Vagina (tissue), 2 donors: ENCODE results near the gene SMAD1. TPM values are rescaled to one million over a fixed set of nuclear protein-coding genes. Genes with fewer than 3 reads are reported as not detected.

Source experiments
- DNase-seq, 2 donors: peaks; one replicate each; pipeline ENCODE4 v3.0.0-alpha.2; 2017; ENCODE audit errors: extremely low spot score in 2 of 2
- H3K27ac ChIP-seq: fragments of 200-600 bp; sonication (generic); one replicate; pipeline ENCODE4 v1.5.1; 2019
- H3K27me3 ChIP-seq: fragments of 200-600 bp; sonication (generic); one replicate; pipeline ENCODE4 v1.5.1; 2019
- H3K36me3 ChIP-seq, 2 donors: fragments of 200-600 bp; sonication (generic); one replicate each; pipeline ENCODE4 v1.5.1; 2017 to 2019
- H3K4me1 ChIP-seq: fragments of 200-600 bp; sonication (generic); one replicate; pipeline ENCODE4 v1.5.1; 2019
- H3K4me3 ChIP-seq, 2 donors: fragments of 200-600 bp; sonication (generic); 1 replicate in 1 of 2; 2 replicates in 1 of 2; pipeline ENCODE4 v1.5.1; 2016 to 2019
- H3K9me3 ChIP-seq: fragments of 200-600 bp; sonication (generic); one replicate; pipeline ENCODE4 v1.5.1; 2019
- CTCF ChIP-seq, 3 experiments: fragments of 450-650 bp in 2 of 3; fragments of 200-600 bp in 1 of 3; sonication (generic) in 1 of 3; IDR thresholded peaks; one replicate each; pipeline ENCODE4 v1.5.1; 2017 to 2019; ENCODE audit warnings: antibody characterized with exemption in 3 of 3, mild to moderate bottlenecking in 2 of 3, moderate library complexity in 2 of 3
- POLR2A ChIP-seq, 2 donors: fragments of 450-650 bp; IDR thresholded peaks; one replicate each; pipeline ENCODE4 v1.6.1; 2017; ENCODE audit warnings: antibody characterized with exemption in 2 of 2, mild to moderate bottlenecking in 2 of 2, moderate library complexity in 2 of 2
- POLR2AphosphoS5 ChIP-seq, 2 donors: sonication (generic); formaldehyde crosslinking; IDR thresholded peaks; one replicate each; pipeline ENCODE4 v1.9.0; 2017; ENCODE audit warnings: antibody characterized with exemption in 2 of 2, mild to moderate bottlenecking in 2 of 2, low read depth in 1 of 2; ENCODE audit not compliant: insufficient read depth in 1 of 2
- intact Hi-C: fragments of 100-400 bp; cut with DNase I; formaldehyde crosslinking; loops from one replicate; pipeline ENCODE4 v1.15.1; 2023
- total RNA-seq: library from RNA; depleted of rRNA; stranded (reverse); fragments of >200 nt; gene quantifications from one replicate; pipeline ENCODE4 v1.2.3, GENCODE V29; 2016

The SMAD1 gene
- total RNA-seq, 1 donor from 2014 or later: 31.7 TPM

GRCh38 chr4:145589916-145590702 is 108.5 kb downstream of the SMAD1 start:
- intact Hi-C loops: no loop called here
- no peaks in the 10 kb centered on the region for H3K4me1 ChIP-seq

GRCh38 chr4:145602129-145602760 is 120.6 kb downstream of the SMAD1 start:
- Histone ChIP-seq H3K27me3 (no peaks in the 10 kb centered on the region), H3K36me3 (no peaks in the 10 kb centered on the region), H3K9me3 (no peaks in the 10 kb centered on the region), H3K4me1 (no peaks in the 10 kb centered on the region), H3K4me3 (no peak overlapping the region), H3K27ac (no peak overlapping the region)
- intact Hi-C loops: loop anchor here (2.0 kb wide), 1 partner anchor 101 kb away; no protein-coding TSS in a partner anchor
- TF ChIP-seq CTCF (IDR thresholded peaks at IDR 0.05): no peak
- TF ChIP-seq POLR2AphosphoS5 (IDR thresholded peaks at IDR 0.05; ENCODE audit: insufficient read depth in 1 of 2, low read depth in 1 of 2): no peak
- TF ChIP-seq POLR2A (IDR thresholded peaks at IDR 0.05): no peak
- DNase-seq: no peak

More at GRCh38 chr4:145589916-145590702, 108.5 kb downstream of the SMAD1 start:
- no peaks in the 10 kb centered on the region for H3K27me3 ChIP-seq
- H3K4me3 ChIP-seq: no peak overlapping the region
- DNase-seq: no peak
- H3K9me3 ChIP-seq: no peaks in the 10 kb centered on the region
- TF ChIP-seq POLR2A (IDR thresholded peaks at IDR 0.05) (no peak), CTCF (IDR thresholded peaks at IDR 0.05) (no peak)
- no peak overlapping the region for H3K27ac ChIP-seq
- H3K36me3 ChIP-seq: no peaks in the 10 kb centered on the region

GRCh38 chr4:145605941-145606340 is 124.3 kb downstream of the SMAD1 start:
- H3K36me3 ChIP-seq: no peaks in the 10 kb centered on the region
- no peaks in the 10 kb centered on the region for H3K27me3 ChIP-seq
- no peaks in the 10 kb centered on the region for H3K9me3 ChIP-seq
- no peaks in the 10 kb centered on the region for H3K4me1 ChIP-seq
- H3K27ac ChIP-seq: no peak overlapping the region
- intact Hi-C loops: no loop called here
- no peak overlapping the region for H3K4me3 ChIP-seq
- TF ChIP-seq CTCF (IDR thresholded peaks at IDR 0.05) (no peak), POLR2AphosphoS5 (IDR thresholded peaks at IDR 0.05; ENCODE audit: insufficient read depth in 1 of 2, low read depth in 1 of 2) (no peak), POLR2A (IDR thresholded peaks at IDR 0.05) (no peak)
- no peak for DNase-seq

Other genes starting within 250 kb of the SMAD1 start
- gene MMAA, start 137.5 kb downstream of the SMAD1 start, total RNA-seq: 3.9 TPM
- not detected for gene C4orf51, start 198.3 kb downstream of the SMAD1 start, total RNA-seq